GM13977 (cell line): Measurements from ENCODE around the gene MIAT.

Experiments
- DNase-seq: peaks from one replicate; pipeline ENCODE4 v3.0.0; 2012; ENCODE audit warnings: low spot score
- in situ Hi-C: fragments of 300-500 bp; cut with MboI; formaldehyde crosslinking; loops from one replicate; pipeline ENCODE4 v1.12.0; 2022; ENCODE audit warnings: low sequenced_read_pairs, low pct_unique_long_range_greater_than_20kb, mixed read lengths, inconsistent platforms; ENCODE audit not compliant: unreplicated experiment
- TF ChIP-seq, protein P1 (sequence below): IDR thresholded peaks from 2 replicates; pipeline ENCODE4 v1.5.1; 2012; ENCODE audit warnings: mild to moderate bottlenecking, control low read depth; ENCODE audit not compliant: insufficient read depth; ENCODE audit errors: extremely low read depth, missing control alignments

The MIAT gene

DNA sequence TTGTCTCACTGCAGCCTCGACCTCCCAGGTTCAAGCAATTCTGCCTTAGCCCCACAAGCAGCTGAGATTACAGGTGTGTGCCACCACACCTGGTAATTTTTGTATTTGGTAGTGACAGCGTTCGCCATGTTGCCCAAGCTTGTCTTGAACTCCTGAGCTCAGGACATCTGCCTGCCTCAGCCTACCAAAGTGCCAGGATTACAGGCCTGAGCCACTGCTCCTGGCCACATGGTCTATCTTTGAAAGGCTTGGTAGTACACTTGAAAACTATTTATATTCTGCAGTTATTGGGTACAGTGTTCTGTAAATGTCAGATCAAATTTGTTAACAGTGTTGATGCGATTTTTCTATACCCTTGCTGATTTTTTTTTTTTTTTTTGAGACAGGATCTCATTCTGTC, 26.1 kb upstream of the MIAT start:
- TF ChIP-seq, protein P1, sequence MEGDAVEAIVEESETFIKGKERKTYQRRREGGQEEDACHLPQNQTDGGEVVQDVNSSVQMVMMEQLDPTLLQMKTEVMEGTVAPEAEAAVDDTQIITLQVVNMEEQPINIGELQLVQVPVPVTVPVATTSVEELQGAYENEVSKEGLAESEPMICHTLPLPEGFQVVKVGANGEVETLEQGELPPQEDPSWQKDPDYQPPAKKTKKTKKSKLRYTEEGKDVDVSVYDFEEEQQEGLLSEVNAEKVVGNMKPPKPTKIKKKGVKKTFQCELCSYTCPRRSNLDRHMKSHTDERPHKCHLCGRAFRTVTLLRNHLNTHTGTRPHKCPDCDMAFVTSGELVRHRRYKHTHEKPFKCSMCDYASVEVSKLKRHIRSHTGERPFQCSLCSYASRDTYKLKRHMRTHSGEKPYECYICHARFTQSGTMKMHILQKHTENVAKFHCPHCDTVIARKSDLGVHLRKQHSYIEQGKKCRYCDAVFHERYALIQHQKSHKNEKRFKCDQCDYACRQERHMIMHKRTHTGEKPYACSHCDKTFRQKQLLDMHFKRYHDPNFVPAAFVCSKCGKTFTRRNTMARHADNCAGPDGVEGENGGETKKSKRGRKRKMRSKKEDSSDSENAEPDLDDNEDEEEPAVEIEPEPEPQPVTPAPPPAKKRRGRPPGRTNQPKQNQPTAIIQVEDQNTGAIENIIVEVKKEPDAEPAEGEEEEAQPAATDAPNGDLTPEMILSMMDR, result no peak
- DNase-seq, result no peak
- in situ Hi-C loops, result no loop called here

DNA sequence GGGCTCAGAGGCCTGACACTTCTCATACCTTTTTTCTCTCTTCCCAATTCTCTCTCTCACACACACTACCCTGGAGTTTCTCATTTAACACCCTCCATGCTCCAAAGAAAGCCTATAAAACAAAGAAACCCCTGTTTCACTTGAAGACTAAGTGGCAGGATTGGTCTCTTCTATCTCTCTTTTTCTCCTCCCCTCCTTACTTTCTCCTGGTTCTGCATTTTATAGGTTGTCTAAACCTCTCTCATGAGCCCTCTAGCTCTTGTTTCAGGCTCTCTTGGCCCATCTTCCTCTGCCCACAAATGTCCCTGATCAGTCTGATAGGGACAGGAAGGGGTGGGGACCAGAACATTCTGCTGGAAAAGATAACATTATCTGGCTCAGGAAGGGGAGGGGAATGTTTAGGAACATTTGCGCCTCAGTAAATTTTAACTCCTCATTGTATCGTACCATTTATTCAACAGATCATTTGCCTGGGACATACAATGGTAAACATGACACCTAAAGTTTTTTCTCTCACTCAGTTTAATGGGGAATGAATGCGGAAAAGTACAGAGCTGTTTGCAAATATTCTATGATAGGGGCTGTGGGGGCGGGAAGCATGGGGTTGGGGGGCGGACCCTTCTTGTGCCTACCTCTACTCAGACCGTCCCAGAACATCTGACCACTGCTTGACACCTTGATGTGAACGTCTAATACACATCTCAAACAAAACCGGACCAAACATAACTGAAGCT, 24.8 kb upstream of the MIAT start:
- no peak for DNase-seq
- TF ChIP-seq, protein P1, result no peak
- in situ Hi-C loops, result no loop called here

DNA sequence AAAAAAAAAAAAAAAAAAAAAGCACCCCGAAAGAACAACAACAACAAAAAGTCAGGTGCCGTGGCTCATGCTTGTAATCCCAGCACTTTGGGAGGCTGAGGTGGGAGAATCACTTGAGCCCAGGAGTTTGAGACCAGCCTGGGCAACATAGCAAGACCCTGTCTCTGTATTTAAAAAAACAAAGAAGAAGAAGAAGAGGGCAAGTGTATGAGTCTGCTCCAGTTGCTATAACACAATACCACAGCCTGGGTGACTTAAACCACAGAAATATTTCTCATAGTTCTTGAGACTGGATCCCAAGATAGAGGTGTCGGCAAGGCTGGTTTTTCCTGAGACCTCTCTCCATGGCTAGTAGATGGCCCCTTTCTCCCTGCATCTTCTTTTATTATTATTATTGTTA, 23.2 kb upstream of the MIAT start:
- no peak for DNase-seq
- TF ChIP-seq, protein P1, result no peak

DNA sequence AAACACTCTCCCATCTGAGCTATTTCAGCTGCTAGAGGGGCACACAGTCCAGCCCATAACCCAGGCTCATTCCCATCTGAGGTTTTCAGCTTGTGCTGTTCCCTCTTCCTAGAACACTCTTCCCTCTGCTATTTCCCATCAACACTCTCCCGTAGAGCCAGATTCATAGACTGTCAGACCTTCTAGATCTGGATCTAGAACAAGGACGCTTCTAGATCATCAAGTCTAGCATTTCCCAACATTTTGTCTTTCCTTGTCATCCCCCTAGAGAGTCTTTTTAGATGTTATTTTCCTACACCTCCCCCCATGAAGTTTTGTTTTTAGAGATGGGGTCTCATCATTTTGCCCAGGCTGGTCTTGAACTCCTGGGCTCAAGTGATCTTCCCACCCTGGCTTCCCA, 22.3 kb upstream of the MIAT start:
- TF ChIP-seq, protein P1, result no peak
- no peak for DNase-seq
- in situ Hi-C loops, result no loop called here

More for the DNA sequence above, 23.2 kb upstream of the MIAT start:
- in situ Hi-C loops, result no loop called here

DNA sequence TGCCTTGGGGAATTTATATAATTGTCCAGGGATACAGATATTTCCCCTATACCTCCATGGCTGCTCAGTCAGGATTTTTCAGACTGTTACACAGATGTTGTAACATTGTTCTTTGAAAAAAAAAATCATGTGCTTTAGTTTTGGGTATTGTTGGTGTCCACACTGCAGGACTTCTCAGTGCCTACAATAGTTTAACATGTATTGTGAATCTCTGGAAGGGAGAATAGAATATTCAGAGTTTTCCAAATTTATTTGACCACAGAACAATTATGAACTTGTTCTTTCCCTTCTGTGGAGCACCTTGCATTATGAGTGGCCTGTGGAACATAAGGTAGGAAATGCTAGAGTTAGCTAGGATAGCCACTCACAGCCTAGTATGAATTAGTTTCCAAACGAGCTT, 21.1 kb upstream of the MIAT start:
- in situ Hi-C loops, result no loop called here
- TF ChIP-seq, protein P1, result no peak
- no peak for DNase-seq

DNA sequence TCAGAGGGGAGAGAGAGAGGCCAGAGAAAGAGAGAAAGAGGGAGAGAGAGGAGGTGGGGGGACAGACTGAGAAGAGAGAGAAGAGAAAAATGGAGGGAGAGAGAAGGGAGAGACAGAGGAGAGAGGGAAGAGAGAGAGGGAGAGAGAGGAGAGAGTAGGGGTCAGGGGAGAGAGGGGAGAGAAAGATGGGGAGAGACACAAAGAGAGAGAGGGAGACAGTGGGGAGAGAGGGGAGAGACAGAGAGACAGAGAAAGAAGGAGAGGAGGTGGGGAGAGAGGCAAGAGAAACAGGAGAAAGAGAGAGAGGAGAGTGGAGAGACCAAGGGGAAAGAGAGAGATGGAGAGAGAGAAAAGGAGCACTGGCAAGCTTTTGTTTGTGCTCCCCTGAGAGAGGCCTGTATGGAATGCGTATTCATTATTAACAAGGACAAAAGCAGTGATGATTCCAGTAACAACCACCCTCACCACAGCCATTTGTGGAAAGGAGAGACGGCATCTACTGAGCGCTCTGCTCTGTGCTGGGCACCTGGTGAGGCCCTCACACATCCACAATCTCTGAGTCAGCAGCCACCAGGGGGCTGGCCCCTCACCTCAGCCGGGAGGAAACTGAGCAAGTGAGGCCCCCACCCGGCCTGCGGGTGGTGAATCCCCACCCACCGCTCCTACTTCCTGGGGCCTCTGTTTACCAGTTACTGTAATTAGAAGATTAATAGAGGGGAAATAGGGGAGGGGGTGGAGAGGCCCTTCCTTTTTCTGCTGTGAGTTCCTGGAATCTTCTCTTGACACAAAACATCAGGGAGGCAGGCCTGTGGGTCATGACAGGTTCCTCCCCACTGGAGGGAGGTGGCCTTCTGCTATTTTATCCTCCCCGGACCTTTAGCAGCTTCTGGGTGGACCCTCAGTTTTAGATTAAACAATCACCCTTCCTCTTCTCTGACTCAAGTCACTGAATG, 14.6 kb upstream of the MIAT start:
- peak; percentile 73 for DNase-seq
- in situ Hi-C loops, result no loop called here

More for the DNA sequence above, 14.6 kb upstream of the MIAT start:
- TF ChIP-seq, protein P1, result peak; percentile 44
